DMS153 treated with DMSO at 0.1 percent for 48 hours (cell line): ENCODE data around the gene MRAP2.
"Not testable (repeated sequence)": the region's sequence is repeated elsewhere in the genome, so short reads cannot be mapped to it uniquely, and the experiment has no call there.

Experiments
- DNase-seq: peaks from one replicate; lab custom pipeline; 2025; ENCODE audit not compliant: unreplicated experiment; lab: John Stamatoyannopoulos, UW

The MRAP2 gene

GRCh38 chr6:84123186-84123585, 89.6 kb downstream of the MRAP2 start:
- DNase-seq: no peak

GRCh38 chr6:84129588-84129987, 96.0 kb downstream of the MRAP2 start:
- DNase-seq: not testable (repeated sequence)

GRCh38 chr6:84133385-84133784, 99.8 kb downstream of the MRAP2 start:
- not testable (repeated sequence) for DNase-seq

GRCh38 chr6:84135291-84135690, 101.7 kb downstream of the MRAP2 start:
- DNase-seq: no peak

- no peak for DNase-seq
Measured at GRCh38 chr6:84136364-84137050, 102.9 kb downstream of the MRAP2 start.

- DNase-seq: no peak
Measured at GRCh38 chr6:84137051-84137375, 103.4 kb downstream of the MRAP2 start.

GRCh38 chr6:84137989-84138575, 104.5 kb downstream of the MRAP2 start:
- DNase-seq: no peak

GRCh38 chr6:84139311-84139710, 105.7 kb downstream of the MRAP2 start:
- DNase-seq: no peak
